ENCODE results near the gene PDF. TPM values are rescaled to one million over a fixed set of nuclear protein-coding genes. Genes with fewer than 3 reads are reported as not detected.

PDF gene
- total RNA-seq = 13.3 and 16.7 TPM in 2 replicates
- 12.1 and 13.1 TPM in 2 replicates for polyA plus RNA-seq
- 9.3 TPM in 2 replicates for polyA plus RNA-seq (2011; cell fraction: cytosol; rRNA removed)
- polyA plus RNA-seq (2011; cell fraction: nucleus; rRNA removed) = 3.0 and 4.9 TPM in 2 replicates
- polyA plus RNA-seq (2012) = 4.1 and 4.3 TPM in 2 replicates
- polyA minus RNA-seq = 2.7 and 3.0 TPM in 2 replicates
- polyA minus RNA-seq (2011; cell fraction: cytosol; rRNA and poly(A)+ RNA removed) = 19.8 TPM
- polyA minus RNA-seq (2011; cell fraction: nucleus; rRNA and poly(A)+ RNA removed) = 1.6 and 2.4 TPM in 2 replicates
- Bru-seq, nascent RNA = percentile 44 among the genes with signal in this experiment
- BruChase-seq, experiment 1, labeled RNA remaining after a 6-hour chase = percentile 60 among the genes with signal in this experiment
- percentile 53 among the genes with signal in this experiment for BruChase-seq, experiment 2, labeled RNA remaining after a 2-hour chase
- long read RNA-seq, transcript PDF-201 (2 exons, 1,158 nt) = major isoform, 52 of 53 reads
- long read RNA-seq, partial matches to known transcripts = 0 of 53 reads
- long read RNA-seq, other reads (novel, unspliced or antisense) = 1 of 53 reads

DNA sequence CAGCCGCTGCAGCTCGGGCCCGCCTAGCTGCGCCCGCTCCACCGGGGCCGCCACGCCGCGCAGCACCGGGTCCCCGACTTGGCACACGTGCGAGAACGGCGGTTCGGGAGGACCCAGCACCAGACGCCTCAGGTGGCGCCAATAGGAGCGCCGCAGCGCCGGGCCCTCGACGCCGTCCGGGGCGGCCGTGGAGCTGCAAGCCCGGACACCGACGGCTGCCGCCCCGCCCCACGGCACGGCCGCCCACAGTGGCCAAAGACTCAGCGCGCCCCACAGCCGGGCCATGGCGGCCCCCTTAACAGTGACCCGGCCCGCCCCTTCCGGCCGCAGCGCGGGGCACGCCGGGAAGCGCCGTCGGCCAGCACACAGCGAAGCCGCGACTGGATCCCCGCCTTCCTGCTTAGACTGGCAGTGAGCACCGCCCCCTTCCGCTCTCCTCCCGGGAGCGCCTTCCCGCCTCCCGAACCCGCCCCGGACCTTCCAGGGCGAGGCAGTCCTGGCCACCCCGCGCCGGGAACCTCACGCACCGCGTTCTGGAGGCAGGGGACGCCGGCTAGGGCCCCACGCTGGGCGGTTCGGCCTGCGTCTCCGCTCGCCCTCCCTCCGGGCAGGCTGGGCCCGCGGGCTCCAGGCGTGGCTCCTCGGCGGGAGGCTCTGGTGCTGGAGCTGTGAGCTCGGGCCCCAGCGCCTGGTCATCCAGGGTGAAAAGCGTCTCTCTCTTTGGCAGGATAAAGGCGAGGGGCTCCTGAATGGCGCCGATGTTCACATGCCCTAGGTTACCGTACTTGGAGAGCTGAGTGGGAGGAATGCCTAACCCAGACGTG lies at the start of gene PDF:
TSS of gene PDF (minus strand) at position 303 of the 824 bp plus-strand sequence. CDS start at position 285, 18 bp downstream.
- DNase-seq (ENCODE audit: low read depth, low spot score) = peak; percentile 93
- ChIA-PET POLR2A (interaction anchor here (0.7 to 1.1 kb wide), 2 partner anchors 8 to 48 kb away, joined by 3 to 4 read pairs; partner anchors contain the start of genes COG8 and NIP7), CTCF (interaction anchor here (1.4 kb wide), 1 partner anchor 180 kb away, joined by 9 read pairs; no protein-coding TSS in a partner anchor)
- Histone ChIP-seq H3K27ac (ENCODE audit: insufficient read depth, low read depth, low read length) (peak within 1 kb of the TSS; percentile 86), H3K4me1 (ENCODE audit: control insufficient read depth, extremely low read depth, insufficient read depth, low read length) (peaks cover 21% of the 10 kb centered on the region), H3K9me3 (replicated peaks; ENCODE audit: control insufficient read depth, insufficient read depth, low read length) (no peaks in the 10 kb centered on the region), H3K27me3 (ENCODE audit: control insufficient read depth in 2 of 2, insufficient read depth in 2 of 2, low read length in 2 of 2) (no peaks in the 10 kb centered on the region), H3K4me3 (replicated peaks in 1 of 3; ENCODE audit: insufficient read depth in 1 of 3, low read depth in 1 of 3, low read length in 3 of 3) (peak within 1 kb of the TSS; percentile 32 to 67 (median 47)), H3K9ac (replicated peaks; ENCODE audit: extremely low read depth, insufficient read depth, low read length) (peak within 1 kb of the TSS; percentile 85), H3K4me2 (ENCODE audit: insufficient read depth, low read length) (peak within 1 kb of the TSS; percentile 65), H3K79me2 (ENCODE audit: control insufficient read depth, insufficient read depth, low read length) (peaks cover 34% of the 10 kb centered on the region), H3K36me3 (ENCODE audit: control insufficient read depth in 2 of 2, extremely low read depth in 1 of 2, insufficient read depth in 2 of 2, low read length in 2 of 2) (peaks cover 9 to 16% of the 10 kb centered on the region in 2 experiments), H2AFZ (ENCODE audit: low read depth, low read length) (peak within 1 kb of the TSS; percentile 66), H3K9me1 (replicated peaks; ENCODE audit: control insufficient read depth, extremely low read depth, insufficient read depth, low read length) (no peaks in the 10 kb centered on the region), H4K20me1 (replicated peaks; ENCODE audit: control insufficient read depth, extremely low read depth, insufficient read depth, low read length) (no peaks in the 10 kb centered on the region)
- dilution Hi-C loops (cut with MboI; ENCODE audit: extremely low pct_ligation_motif_present, low sequenced_read_pairs) = no loop called here
- BruUV-seq (replicated peaks) = TSS peak; percentile 78
- FAIRE-seq = peak; percentile 91
- TF ChIP-seq, protein P1, sequence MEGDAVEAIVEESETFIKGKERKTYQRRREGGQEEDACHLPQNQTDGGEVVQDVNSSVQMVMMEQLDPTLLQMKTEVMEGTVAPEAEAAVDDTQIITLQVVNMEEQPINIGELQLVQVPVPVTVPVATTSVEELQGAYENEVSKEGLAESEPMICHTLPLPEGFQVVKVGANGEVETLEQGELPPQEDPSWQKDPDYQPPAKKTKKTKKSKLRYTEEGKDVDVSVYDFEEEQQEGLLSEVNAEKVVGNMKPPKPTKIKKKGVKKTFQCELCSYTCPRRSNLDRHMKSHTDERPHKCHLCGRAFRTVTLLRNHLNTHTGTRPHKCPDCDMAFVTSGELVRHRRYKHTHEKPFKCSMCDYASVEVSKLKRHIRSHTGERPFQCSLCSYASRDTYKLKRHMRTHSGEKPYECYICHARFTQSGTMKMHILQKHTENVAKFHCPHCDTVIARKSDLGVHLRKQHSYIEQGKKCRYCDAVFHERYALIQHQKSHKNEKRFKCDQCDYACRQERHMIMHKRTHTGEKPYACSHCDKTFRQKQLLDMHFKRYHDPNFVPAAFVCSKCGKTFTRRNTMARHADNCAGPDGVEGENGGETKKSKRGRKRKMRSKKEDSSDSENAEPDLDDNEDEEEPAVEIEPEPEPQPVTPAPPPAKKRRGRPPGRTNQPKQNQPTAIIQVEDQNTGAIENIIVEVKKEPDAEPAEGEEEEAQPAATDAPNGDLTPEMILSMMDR (IDR thresholded peaks at IDR 0.05; ENCODE audit: extremely low read depth in 1 of 2, insufficient read depth in 1 of 2, low read depth in 1 of 2, low read length in 2 of 2) = no peak
- peak; percentile 44 for TF ChIP-seq MYC (IDR thresholded peaks at IDR 0.05; ENCODE audit: low read depth, low read length)
- TF ChIP-seq, protein P2, sequence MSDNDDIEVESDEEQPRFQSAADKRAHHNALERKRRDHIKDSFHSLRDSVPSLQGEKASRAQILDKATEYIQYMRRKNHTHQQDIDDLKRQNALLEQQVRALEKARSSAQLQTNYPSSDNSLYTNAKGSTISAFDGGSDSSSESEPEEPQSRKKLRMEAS (IDR thresholded peaks at IDR 0.05; ENCODE audit: insufficient read depth, insufficient read length) = peak; percentile 0
- peak; percentile 95 for TF ChIP-seq POLR2A (IDR thresholded peaks at IDR 0.05; ENCODE audit: low read depth, low read length)
- no peak for TF ChIP-seq EZH2 (IDR thresholded peaks at IDR 0.05; ENCODE audit: borderline replicate concordance, low read depth, low read length, severe bottlenecking)
- TF ChIP-seq FOS (IDR thresholded peaks at IDR 0.05; ENCODE audit: borderline replicate concordance, insufficient read depth, low read length) = no peak
- TF ChIP-seq POLR2AphosphoS5 (IDR thresholded peaks at IDR 0.05; ENCODE audit: insufficient read depth, low read depth, low read length) = peak; percentile 95
- no peak for TF ChIP-seq GATA2 (IDR thresholded peaks at IDR 0.05; ENCODE audit: insufficient read depth, insufficient read length, low read depth, low read length)
- TF ChIP-seq JUN (IDR thresholded peaks at IDR 0.05; ENCODE audit: borderline replicate concordance, insufficient read depth, insufficient read length, low read depth) = no peak
- intact Hi-C loops (cut with micrococcal nuclease) = loop anchor here (1.0 kb wide), 2 partner anchors 9 to 19 kb away; partner anchors contain the start of genes COG8, NIP7 and VPS4A
